Adrenal gland (tissue), 5 donors: ENCODE results near the gene ATP6V0D1.

ENCODE experiments used
- POLR2A ChIP-seq, 2 donors: fragments of 450-650 bp; IDR thresholded peaks; one replicate each; pipeline ENCODE4 v1.6.1; 2017; ENCODE audit warnings: antibody characterized with exemption in 2 of 2, mild to moderate bottlenecking in 2 of 2, moderate library complexity in 1 of 2
- TF ChIP-seq, protein P1 (sequence below), 6 experiments: fragments of 450-650 bp in 4 of 6; fragments of 200-600 bp in 2 of 6; sonication (generic) in 1 of 6; IDR thresholded peaks; 1 replicate in 5 of 6; 2 replicates in 1 of 6; pipeline versions ENCODE4 v1.5.1 to v1.8.0; 2016 to 2021; ENCODE audit warnings: antibody characterized with exemption in 6 of 6, mild to moderate bottlenecking in 2 of 6, moderate library complexity in 1 of 6
- donor health status: DM: no; HTN: no; CAD: no.

DNA sequence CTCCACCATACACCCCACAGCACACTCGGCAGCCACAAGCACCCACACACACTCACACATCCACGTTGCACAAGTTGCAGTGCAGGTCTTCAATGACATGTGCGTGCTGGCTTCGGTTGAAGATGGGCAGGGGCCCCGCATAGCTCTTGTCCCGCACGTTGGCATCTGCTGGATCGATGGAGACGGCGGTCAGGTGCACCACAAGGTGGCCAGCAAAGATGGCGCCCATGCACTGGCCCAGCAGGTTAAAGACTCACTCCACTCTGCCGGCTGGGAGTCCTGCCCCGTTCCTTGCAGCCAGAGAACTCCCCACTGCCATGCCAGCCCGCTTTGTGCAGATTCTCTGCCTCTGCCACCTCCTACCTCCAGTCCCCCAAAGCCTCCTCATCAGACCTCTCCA lies 80.1 kb downstream of the ATP6V0D1 start:
- TF ChIP-seq, protein P1, sequence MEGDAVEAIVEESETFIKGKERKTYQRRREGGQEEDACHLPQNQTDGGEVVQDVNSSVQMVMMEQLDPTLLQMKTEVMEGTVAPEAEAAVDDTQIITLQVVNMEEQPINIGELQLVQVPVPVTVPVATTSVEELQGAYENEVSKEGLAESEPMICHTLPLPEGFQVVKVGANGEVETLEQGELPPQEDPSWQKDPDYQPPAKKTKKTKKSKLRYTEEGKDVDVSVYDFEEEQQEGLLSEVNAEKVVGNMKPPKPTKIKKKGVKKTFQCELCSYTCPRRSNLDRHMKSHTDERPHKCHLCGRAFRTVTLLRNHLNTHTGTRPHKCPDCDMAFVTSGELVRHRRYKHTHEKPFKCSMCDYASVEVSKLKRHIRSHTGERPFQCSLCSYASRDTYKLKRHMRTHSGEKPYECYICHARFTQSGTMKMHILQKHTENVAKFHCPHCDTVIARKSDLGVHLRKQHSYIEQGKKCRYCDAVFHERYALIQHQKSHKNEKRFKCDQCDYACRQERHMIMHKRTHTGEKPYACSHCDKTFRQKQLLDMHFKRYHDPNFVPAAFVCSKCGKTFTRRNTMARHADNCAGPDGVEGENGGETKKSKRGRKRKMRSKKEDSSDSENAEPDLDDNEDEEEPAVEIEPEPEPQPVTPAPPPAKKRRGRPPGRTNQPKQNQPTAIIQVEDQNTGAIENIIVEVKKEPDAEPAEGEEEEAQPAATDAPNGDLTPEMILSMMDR (IDR thresholded peaks at IDR 0.05), result no peak
- TF ChIP-seq POLR2A (IDR thresholded peaks at IDR 0.05), result no peak
